Activated CD4-positive, CD25-positive, alpha-beta regulatory T cell treated with anti-CD3 and anti-CD28 coated beads, Interleukin-2, amount 50 U/mL, for 72 hours (primary cell): ENCODE data around the gene RPL36.
A peak's percentile ranks its signal among the peaks of the same experiment; 100 is the strongest.
"Not testable (repeated sequence)": the region's sequence is repeated elsewhere in the genome, so short reads cannot be mapped to it uniquely, and the experiment has no call there.

Experiments
- DNase-seq: peaks from one replicate; pipeline ENCODE4 v3.0.0; 2021

RPL36 gene

GRCh38 chr19:5707576-5708575, 17.8 kb downstream of the RPL36 start:
- DNase-seq = no peak

GRCh38 chr19:5711025-5711424, 20.9 kb downstream of the RPL36 start:
- DNase-seq = no peak

- DNase-seq = no peak
These were observed 21.6 kb downstream of the RPL36 start for GRCh38 chr19:5711713-5712161.

GRCh38 chr19:5713228-5713627, 23.1 kb downstream of the RPL36 start:
- DNase-seq = no peak

GRCh38 chr19:5714816-5715215, 24.7 kb downstream of the RPL36 start:
- DNase-seq = no peak

- DNase-seq = no peak
These were observed 27.3 kb downstream of the RPL36 start for GRCh38 chr19:5717215-5717935.

GRCh38 chr19:5718037-5718578, 28.0 kb downstream of the RPL36 start:
- no peak for DNase-seq

GRCh38 chr19:5718579-5719273, 28.6 kb downstream of the RPL36 start:
- DNase-seq = no peak

GRCh38 chr19:5719274-5719960, 29.3 kb downstream of the RPL36 start:
- DNase-seq = peak; percentile 44

GRCh38 chr19:5719961-5720790, 30.1 kb downstream of the RPL36 start, which contains the start of the genes CATSPERD and LONP1:
TSS of gene CATSPERD (plus strand) at chr19:5720637. CDS start at chr19:5720738, 101 bp downstream.
TSS of gene LONP1 (minus strand) at chr19:5720146. CDS start at chr19:5720132, 14 bp downstream.
- peak; percentile 97 for DNase-seq

- no peak for DNase-seq
These were observed 37.5 kb downstream of the RPL36 start for GRCh38 chr19:5727453-5728050.

- not testable (repeated sequence) for DNase-seq
These were observed 43.1 kb downstream of the RPL36 start for GRCh38 chr19:5733172-5733571.

- no peak for DNase-seq
These were observed 48.3 kb downstream of the RPL36 start for GRCh38 chr19:5738423-5738822.
